Kidney epithelial cell (primary cell): Measurements from ENCODE around the gene CCDC73. TPM values are rescaled to one million over a fixed set of nuclear protein-coding genes. Genes with fewer than 3 reads are reported as not detected.
"Not testable (repeated sequence)": the region's sequence is repeated elsewhere in the genome, so short reads cannot be mapped to it uniquely, and the experiment has no call there.

Experiments
- DNase-seq: peaks from one replicate; pipeline ENCODE4 v3.0.0-alpha.2; 2010; ENCODE audit warnings: low read depth
- H3K27me3 ChIP-seq: 2 replicates; pipeline ENCODE4 v1.6.0; 2011; ENCODE audit warnings: low read length; ENCODE audit not compliant: control insufficient read depth, insufficient read depth
- H3K36me3 ChIP-seq: 2 replicates; pipeline ENCODE4 v1.5.1; 2011; ENCODE audit warnings: low read length; ENCODE audit not compliant: control insufficient read depth, insufficient read depth
- H3K4me3 ChIP-seq: 2 replicates; pipeline ENCODE4 v1.5.1; 2011; ENCODE audit warnings: low read depth, mild to moderate bottlenecking, control low read depth, low read length
- total RNA-seq: library from RNA; depleted of rRNA; stranded (reverse); fragments of >200 nt; gene quantifications from 2 replicates; pipeline ENCODE4 v1.2.3, GENCODE V29; 2015
- TF ChIP-seq, protein P1 (sequence below): IDR thresholded peaks from 2 replicates; pipeline ENCODE4 v1.5.1; 2011; ENCODE audit warnings: mild to moderate bottlenecking, moderate library complexity, low read length, control low read depth, inconsistent platforms; ENCODE audit not compliant: insufficient read depth, poor library complexity, severe bottlenecking

Gene CCDC73
- total RNA-seq, 1 donor from 2014 or later: not detected

GRCh38 chr11:32635819-32636218, 158.6 kb downstream of the CCDC73 start:
- no peaks in the 10 kb centered on the region for H3K36me3 ChIP-seq

GRCh38 chr11:32630844-32631243, 163.6 kb downstream of the CCDC73 start:
- TF ChIP-seq, protein P1, sequence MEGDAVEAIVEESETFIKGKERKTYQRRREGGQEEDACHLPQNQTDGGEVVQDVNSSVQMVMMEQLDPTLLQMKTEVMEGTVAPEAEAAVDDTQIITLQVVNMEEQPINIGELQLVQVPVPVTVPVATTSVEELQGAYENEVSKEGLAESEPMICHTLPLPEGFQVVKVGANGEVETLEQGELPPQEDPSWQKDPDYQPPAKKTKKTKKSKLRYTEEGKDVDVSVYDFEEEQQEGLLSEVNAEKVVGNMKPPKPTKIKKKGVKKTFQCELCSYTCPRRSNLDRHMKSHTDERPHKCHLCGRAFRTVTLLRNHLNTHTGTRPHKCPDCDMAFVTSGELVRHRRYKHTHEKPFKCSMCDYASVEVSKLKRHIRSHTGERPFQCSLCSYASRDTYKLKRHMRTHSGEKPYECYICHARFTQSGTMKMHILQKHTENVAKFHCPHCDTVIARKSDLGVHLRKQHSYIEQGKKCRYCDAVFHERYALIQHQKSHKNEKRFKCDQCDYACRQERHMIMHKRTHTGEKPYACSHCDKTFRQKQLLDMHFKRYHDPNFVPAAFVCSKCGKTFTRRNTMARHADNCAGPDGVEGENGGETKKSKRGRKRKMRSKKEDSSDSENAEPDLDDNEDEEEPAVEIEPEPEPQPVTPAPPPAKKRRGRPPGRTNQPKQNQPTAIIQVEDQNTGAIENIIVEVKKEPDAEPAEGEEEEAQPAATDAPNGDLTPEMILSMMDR: no peak
- DNase-seq: no peak

More at GRCh38 chr11:32635819-32636218, 158.6 kb downstream of the CCDC73 start:
- Histone ChIP-seq H3K27me3 (no peaks in the 10 kb centered on the region), H3K4me3 (no peak overlapping the region)
- no peak for DNase-seq
- TF ChIP-seq, protein P1: no peak

GRCh38 chr11:32616903-32617302, 177.6 kb downstream of the CCDC73 start:
- no peak for DNase-seq
- no peak overlapping the region for H3K4me3 ChIP-seq
- TF ChIP-seq, protein P1: no peak

More at GRCh38 chr11:32630844-32631243, 163.6 kb downstream of the CCDC73 start:
- Histone ChIP-seq H3K27me3 (no peaks in the 10 kb centered on the region), H3K36me3 (no peaks in the 10 kb centered on the region), H3K4me3 (no peak overlapping the region)

DNA sequence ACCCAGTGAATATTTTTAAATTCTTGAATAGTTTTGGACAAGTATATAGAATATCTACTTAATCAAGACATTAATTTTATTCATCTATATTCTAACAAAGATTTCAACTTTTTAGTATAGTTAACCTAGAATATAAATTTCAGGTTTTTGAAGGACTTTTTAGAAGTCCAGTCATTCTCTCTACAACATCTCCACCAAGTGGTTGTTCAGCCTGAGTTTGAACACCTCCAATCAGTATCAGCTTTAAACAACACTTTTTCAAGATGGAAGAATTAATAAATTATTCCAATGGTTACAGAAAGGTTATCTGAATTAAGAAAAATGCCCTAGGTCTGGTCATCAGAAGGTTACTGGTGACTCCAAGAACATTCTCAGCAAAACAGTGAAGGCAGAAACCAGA, 179.0 kb downstream of the CCDC73 start:
- Histone ChIP-seq H3K27me3 (no peaks in the 10 kb centered on the region), H3K36me3 (no peaks in the 10 kb centered on the region), H3K4me3 (no peak overlapping the region)
- TF ChIP-seq, protein P1: no peak
- no peak for DNase-seq

More at GRCh38 chr11:32616903-32617302, 177.6 kb downstream of the CCDC73 start:
- no peaks in the 10 kb centered on the region for H3K36me3 ChIP-seq
- H3K27me3 ChIP-seq: no peaks in the 10 kb centered on the region

GRCh38 chr11:32613500-32614151, 180.8 kb downstream of the CCDC73 start:
- no peaks in the 10 kb centered on the region for H3K36me3 ChIP-seq
- TF ChIP-seq, protein P1: no peak
- H3K4me3 ChIP-seq: no peak overlapping the region
- no peak for DNase-seq
- no peaks in the 10 kb centered on the region for H3K27me3 ChIP-seq

GRCh38 chr11:32610797-32611352, 183.6 kb downstream of the CCDC73 start:
- no peaks in the 10 kb centered on the region for H3K36me3 ChIP-seq
- no peak for DNase-seq
- H3K4me3 ChIP-seq: no peak overlapping the region
- H3K27me3 ChIP-seq: no peaks in the 10 kb centered on the region
- TF ChIP-seq, protein P1: no peak

GRCh38 chr11:32608826-32609225, 185.6 kb downstream of the CCDC73 start:
- not testable (repeated sequence) for H3K27me3 ChIP-seq, DNase-seq

More at GRCh38 chr11:32608826-32609225, 185.6 kb downstream of the CCDC73 start:
- not testable (repeated sequence) for H3K4me3 ChIP-seq, H3K36me3 ChIP-seq
